Endothelial cell of umbilical vein (primary cell): ENCODE data around the gene FAM228B. TPM values are rescaled to one million over a fixed set of nuclear protein-coding genes. Genes with fewer than 3 reads are reported as not detected.

Experiments used
- BruUV-seq: library from RNA; stranded (reverse); fragments of 400-500 nt; replicated peaks from 2 replicates; lab custom pipeline; 2021; lab: Mats Ljungman, UMichigan
- CTCF ChIA-PET: fragments of 300-600, 350-600 bp; sonication (Branson Sonifier 250); formaldehyde crosslinking; loops from one replicate; lab custom pipeline; 2021; ENCODE audit warnings: antibody characterized with exemption, inconsistent platforms; lab: Charles Lee
- POLR2A ChIA-PET: fragments of 300-600, 350-600 bp; sonication (Branson Sonifier 250); formaldehyde crosslinking; loops from one replicate; lab custom pipeline; 2021; ENCODE audit warnings: antibody characterized with exemption, inconsistent platforms; lab: Charles Lee
- DNase-seq: peaks from one replicate; pipeline ENCODE4 v3.0.0-alpha.2; 2011; ENCODE audit warnings: low read depth, low spot score
- FAIRE-seq: peaks from 2 replicates; lab custom pipeline; 2011; peaks lifted over from hg19 to GRCh38; lab: Jason Lieb, UNC
- H2AFZ ChIP-seq: 2 replicates; pipeline ENCODE4 v1.6.0; 2012; ENCODE audit warnings: low read depth, low read length, control low read depth, inconsistent platforms
- H3K27ac ChIP-seq: 2 replicates; pipeline ENCODE4 v1.5.1; 2011; ENCODE audit warnings: low read depth, mild to moderate bottlenecking, control low read depth, low read length, moderate library complexity; ENCODE audit not compliant: insufficient read depth
- H3K27me3 ChIP-seq, 2 experiments: 2 replicates each; pipeline versions ENCODE4 v1.6.0 to v1.6.1; 2011; ENCODE audit warnings: low read length in 2 of 2, mixed read lengths in 1 of 2; ENCODE audit not compliant: control insufficient read depth in 2 of 2, insufficient read depth in 2 of 2
- H3K36me3 ChIP-seq, 2 experiments: 2 replicates in 1 of 2; 3 replicates in 1 of 2; pipeline ENCODE4 v1.5.1; 2011; ENCODE audit warnings: low read length in 2 of 2, mild to moderate bottlenecking in 1 of 2, moderate library complexity in 1 of 2; ENCODE audit not compliant: control insufficient read depth in 2 of 2, insufficient read depth in 2 of 2; ENCODE audit errors: extremely low read depth in 1 of 2
- H3K4me1 ChIP-seq: 3 replicates; pipeline ENCODE4 v1.5.1; 2011; ENCODE audit warnings: mild to moderate bottlenecking, low read length; ENCODE audit not compliant: control insufficient read depth, insufficient read depth; ENCODE audit errors: extremely low read depth
- H3K4me2 ChIP-seq: 2 replicates; pipeline ENCODE4 v1.6.1; 2011; ENCODE audit warnings: low read length, control low read depth, mixed read lengths; ENCODE audit not compliant: insufficient read depth
- H3K4me3 ChIP-seq, 3 experiments: fragments of 200-600 bp in 1 of 3; sonication (generic), shearing (Covaris generic) in 1 of 3; replicated peaks in 1 of 3; 2 replicates each; pipeline ENCODE4 v1.5.1; 2011 to 2016; ENCODE audit warnings: control low read depth in 3 of 3, low read length in 3 of 3, mild to moderate bottlenecking in 2 of 3, inconsistent platforms in 1 of 3, low read depth in 1 of 3, moderate library complexity in 1 of 3; ENCODE audit not compliant: insufficient read depth in 1 of 3
- H3K79me2 ChIP-seq: 2 replicates; pipeline ENCODE4 v1.6.0; 2012; ENCODE audit warnings: low read length, inconsistent platforms; ENCODE audit not compliant: control insufficient read depth, insufficient read depth
- H3K9ac ChIP-seq: replicated peaks from 2 replicates; pipeline ENCODE3; 2011; ENCODE audit warnings: low read length, control low read depth; ENCODE audit not compliant: insufficient read depth; ENCODE audit errors: extremely low read depth
- H3K9me1 ChIP-seq: replicated peaks from 3 replicates; pipeline ENCODE4 v1.6.0; 2011; ENCODE audit warnings: mild to moderate bottlenecking, low read length; ENCODE audit not compliant: control insufficient read depth, insufficient read depth; ENCODE audit errors: extremely low read depth
- H3K9me3 ChIP-seq: replicated peaks from 2 replicates; pipeline ENCODE4 v1.5.1; 2012; ENCODE audit warnings: low read length, inconsistent platforms; ENCODE audit not compliant: control insufficient read depth, insufficient read depth
- H4K20me1 ChIP-seq: replicated peaks from 2 replicates; pipeline ENCODE3; 2011; ENCODE audit warnings: mild to moderate bottlenecking, low read length; ENCODE audit not compliant: control insufficient read depth, insufficient read depth; ENCODE audit errors: extremely low read depth
- JUN ChIP-seq: IDR thresholded peaks from 2 replicates; pipeline ENCODE4 v1.6.1; 2011; ENCODE audit warnings: borderline replicate concordance, low read depth; ENCODE audit not compliant: insufficient read length, insufficient read depth
- MAX ChIP-seq: IDR thresholded peaks from 2 replicates; pipeline ENCODE4 v1.6.1; 2011; ENCODE audit not compliant: insufficient read depth, insufficient read length
- POLR2A ChIP-seq: IDR thresholded peaks from 2 replicates; pipeline ENCODE4 v1.6.1; 2012; ENCODE audit warnings: low read depth, mild to moderate bottlenecking, control low read depth, low read length
- POLR2AphosphoS5 ChIP-seq: IDR thresholded peaks from 2 replicates; pipeline ENCODE4 v1.6.1; 2012; ENCODE audit warnings: low read depth, mild to moderate bottlenecking, control low read depth, low read length, moderate library complexity; ENCODE audit not compliant: insufficient read depth
- dilution Hi-C: fragments of 300-500 bp; cut with MboI; formaldehyde crosslinking; loops from one replicate; pipeline ENCODE4 v1.15.0; 2019; ENCODE audit warnings: low sequenced_read_pairs; ENCODE audit not compliant: extremely low pct_ligation_motif_present
- intact Hi-C: fragments of 100-400 bp; cut with micrococcal nuclease; formaldehyde crosslinking; loops from one replicate; pipeline ENCODE4 v1.10.0; 2022
- polyA plus RNA-seq, 4 experiments: library from polyadenylated mRNA; depleted of rRNA in 3 of 4; stranded (reverse) in 3 of 4; unstranded in 1 of 4; fragments of >200 nt; gene quantifications; 2 replicates each; pipeline versions ENCODE4 v1.2.1 to v1.2.3, GENCODE V29; 2011 to 2012; ENCODE audit warnings: missing spikeins in 1 of 4
- total RNA-seq: library from RNA; stranded (reverse); gene quantifications from 2 replicates; pipeline ENCODE4 v1.2.3, GENCODE V29; 2021

FAM228B gene
- total and polyA plus RNA-seq, 2 donors (not counting 3 experiments of a cell fraction or from before 2014, with no cell fraction given): 1.6 to 11.9 TPM

- FAIRE-seq (no peak), DNase-seq (no peak)
- no TSS peak for BruUV-seq
- Histone ChIP-seq H3K9me1 (no peaks in the 10 kb centered on the region), H3K79me2 (peaks cover 24% of the 10 kb centered on the region), H3K4me2 (peak overlapping the region; percentile 74), H3K9ac (peak overlapping the region; percentile 29), H3K36me3 (peaks cover 7 to 15% of the 10 kb centered on the region in 2 experiments), H3K27ac (no peak overlapping the region), H2AFZ (no peak overlapping the region), H3K4me3 (peak overlapping the region in 1 of 3 experiments; percentile 53), H4K20me1 (no peaks in the 10 kb centered on the region), H3K27me3 (no peaks in the 10 kb centered on the region), H3K9me3 (no peaks in the 10 kb centered on the region), H3K4me1 (peaks cover 15% of the 10 kb centered on the region)
- intact Hi-C loops: loop anchor here (2.0 kb wide), 2 partner anchors 63 to 87 kb away; no protein-coding TSS in a partner anchor
- peak; percentile 1 for TF ChIP-seq POLR2A
- no peak for TF ChIP-seq POLR2AphosphoS5
- CTCF ChIA-PET: interaction anchor here (0.7 kb wide), 1 partner anchor 260 kb away, joined by 4 read pairs; no protein-coding TSS in a partner anchor
- POLR2A ChIA-PET: no interaction called here
- dilution Hi-C loops: no loop called here
Observed at GRCh38 chr2:24077879-24078278, 45.4 kb upstream of the FAM228B start.

GRCh38 chr2:24080701-24081100 lies 42.6 kb upstream of the FAM228B start:
- ChIA-PET CTCF (interaction anchor here (0.6 kb wide), 1 partner anchor 256 kb away, joined by 3 read pairs; no protein-coding TSS in a partner anchor), POLR2A (no interaction called here)
- DNase-seq: no peak
- BruUV-seq: no TSS peak
- Histone ChIP-seq H3K36me3 (peaks cover 7 to 16% of the 10 kb centered on the region in 2 experiments), H3K27me3 (no peaks in the 10 kb centered on the region), H3K9me1 (no peaks in the 10 kb centered on the region), H4K20me1 (no peaks in the 10 kb centered on the region), H3K4me1 (peaks cover 24% of the 10 kb centered on the region), H3K4me3 (no peak overlapping the region), H3K9ac (no peak overlapping the region), H3K9me3 (no peaks in the 10 kb centered on the region), H3K79me2 (peaks cover 9% of the 10 kb centered on the region), H3K27ac (no peak overlapping the region), H3K4me2 (no peak overlapping the region), H2AFZ (no peak overlapping the region)
- TF ChIP-seq JUN (no peak), MAX (no peak), POLR2AphosphoS5 (no peak)
- no peak for FAIRE-seq
- intact Hi-C loops: loop anchor here (5.0 kb wide), 1 partner anchor 287 kb away; no protein-coding TSS in a partner anchor
- dilution Hi-C loops: no loop called here
